HG03095 (cell line): ENCODE results near the gene PPP2R2B.
A peak's percentile ranks its signal among the peaks of the same experiment; 100 is the strongest.
"Not testable (repeated sequence)": the region's sequence is repeated elsewhere in the genome, so short reads cannot be mapped to it uniquely, and the experiment has no call there.

Experiments used
- ATAC-seq: cut with Tn5 transposase; IDR thresholded peaks from one replicate; pipeline ENCODE4 v1.9.1; 2021; ENCODE audit warnings: moderate library complexity; ENCODE audit not compliant: unreplicated experiment

Gene PPP2R2B

GRCh38 chr5:146622391-146622790 lies 256.2 kb downstream of the PPP2R2B start:
- no peak for ATAC-seq

- no peak for ATAC-seq
Measured at GRCh38 chr5:146620669-146621051, 257.9 kb downstream of the PPP2R2B start.

- no peak for ATAC-seq
Measured at GRCh38 chr5:146620031-146620668, 258.4 kb downstream of the PPP2R2B start.

GRCh38 chr5:146618434-146618833 lies 260.1 kb downstream of the PPP2R2B start:
- no peak for ATAC-seq

- not testable (repeated sequence) for ATAC-seq
Measured at GRCh38 chr5:146609731-146610130, 268.8 kb downstream of the PPP2R2B start.

- ATAC-seq = no peak
Measured at GRCh38 chr5:146607659-146608332, 270.8 kb downstream of the PPP2R2B start.

GRCh38 chr5:146606893-146607292 lies 271.7 kb downstream of the PPP2R2B start:
- ATAC-seq = no peak

- ATAC-seq = no peak
Measured at GRCh38 chr5:146600376-146600775, 278.2 kb downstream of the PPP2R2B start.

GRCh38 chr5:146599261-146599660 lies 279.3 kb downstream of the PPP2R2B start:
- no peak for ATAC-seq

GRCh38 chr5:146595088-146595487 lies 283.5 kb downstream of the PPP2R2B start:
- ATAC-seq = no peak

GRCh38 chr5:146592352-146592751 lies 286.2 kb downstream of the PPP2R2B start:
- ATAC-seq = no peak

GRCh38 chr5:146589028-146589345 lies 289.6 kb downstream of the PPP2R2B start:
- no peak for ATAC-seq

- no peak for ATAC-seq
Measured at GRCh38 chr5:146588331-146589027, 290.1 kb downstream of the PPP2R2B start.

- ATAC-seq = no peak
Measured at GRCh38 chr5:146586752-146587151, 291.8 kb downstream of the PPP2R2B start.

- no peak for ATAC-seq
Measured at GRCh38 chr5:146584750-146585149, 293.8 kb downstream of the PPP2R2B start.

- no peak for ATAC-seq
Measured at GRCh38 chr5:146582051-146582596, 296.4 kb downstream of the PPP2R2B start.

- no peak for ATAC-seq
Measured at GRCh38 chr5:146580237-146580636, 298.3 kb downstream of the PPP2R2B start.

GRCh38 chr5:146574713-146575112 lies 303.8 kb downstream of the PPP2R2B start:
- no peak for ATAC-seq

- ATAC-seq = no peak
Measured at GRCh38 chr5:146568161-146568560, 310.4 kb downstream of the PPP2R2B start.

- ATAC-seq = peak; percentile 90
Measured at GRCh38 chr5:146565764-146566367, 312.7 kb downstream of the PPP2R2B start.

- ATAC-seq = no peak
Measured at GRCh38 chr5:146564007-146564762, 314.4 kb downstream of the PPP2R2B start.
